K562 (cell line): Measurements from ENCODE around the gene BRCC3. TPM values are rescaled to one million over a fixed set of nuclear protein-coding genes. Genes with fewer than 3 reads are reported as not detected.

ENCODE experiments used
- ATF1 ChIP-seq, 2 experiments: fragments of 450-650 bp in 1 of 2; IDR thresholded peaks; 2 replicates each; pipeline ENCODE4 v1.6.1; 2016; ENCODE audit warnings: missing compliant biosample characterization in 1 of 2, missing genetic modification characterization in 1 of 2
- ETV1 ChIP-seq: fragments of 450-650 bp; conservative IDR thresholded peaks from 2 replicates; pipeline ENCODE4 v1.6.1; 2016; ENCODE audit warnings: missing genetic modification characterization, control low read depth, low read depth, missing compliant biosample characterization
- MCM2 ChIP-seq: fragments of 450-650 bp; IDR thresholded peaks from 2 replicates; pipeline ENCODE4 v1.6.1; 2017; ENCODE audit warnings: low read depth, mild to moderate bottlenecking
- NR2C2 ChIP-seq, 2 experiments: fragments of 200-800 bp in 1 of 2; sonication (Bioruptor generic) in 1 of 2; sonication (generic) in 1 of 2; formaldehyde crosslinking in 1 of 2; IDR thresholded peaks; 2 replicates each; pipeline versions ENCODE4 v1.6.1 to v1.8.0; 2016 to 2022; ENCODE audit warnings: mild to moderate bottlenecking in 1 of 2, missing compliant biosample characterization in 1 of 2, missing genetic modification characterization in 1 of 2, missing genetic modification reagents in 1 of 2
- PML ChIP-seq: IDR thresholded peaks from 2 replicates; pipeline ENCODE4 v1.6.1; 2012; ENCODE audit warnings: low read length, inconsistent platforms
- USF1 ChIP-seq: sonication (generic); formaldehyde crosslinking; IDR thresholded peaks from 2 replicates; pipeline ENCODE4 v1.9.0; 2022; ENCODE audit warnings: mild to moderate bottlenecking, missing genetic modification reagents
- ZBTB40 ChIP-seq, 2 experiments: fragments of 450-650 bp in 1 of 2; sonication (generic) in 1 of 2; formaldehyde crosslinking in 1 of 2; IDR thresholded peaks; 2 replicates each; pipeline versions ENCODE4 v1.7.1 to v1.9.0; 2016 to 2022; ENCODE audit warnings: inconsistent platforms in 1 of 2, mild to moderate bottlenecking in 1 of 2, missing genetic modification reagents in 1 of 2
- ZNF197 ChIP-seq: fragments of 200-800 bp; sonication (Bioruptor generic); IDR thresholded peaks from 2 replicates; pipeline ENCODE4 v1.6.1; 2016; ENCODE audit warnings: low read depth, missing genetic modification characterization, missing compliant biosample characterization
- ZNF408 ChIP-seq: fragments of 250-450 bp; sonication (Bioruptor Pico); IDR thresholded peaks from 2 replicates; pipeline ENCODE4 v1.4.0; 2020; ENCODE audit warnings: low read depth, mild to moderate bottlenecking, moderate library complexity
- polyA plus RNA-seq, 8 experiments: library from polyadenylated mRNA; depleted of rRNA in 4 of 8; stranded (reverse) in 5 of 8; unstranded in 3 of 8; fragments of >200 nt; fragmentation: Nextera tagmentation in 2 of 8; fragmentation: Illumina TruSeq in 1 of 8; extraction: Ambion mirVana in 2 of 8; extraction: Trizol in 1 of 8; gene quantifications; 2 replicates each; pipeline versions ENCODE4 v1.2.1 to v1.2.3, GENCODE V29; 2011 to 2014; ENCODE audit warnings: inconsistent platforms in 1 of 8, missing spikeins in 1 of 8
- total RNA-seq, 7 experiments: library from RNA; depleted of rRNA in 6 of 7; stranded (reverse); fragments of >200 nt in 6 of 7; fragmentation: Illumina TruSeq in 2 of 7; extraction: Trizol in 2 of 7; gene quantifications; 2 replicates each; pipeline versions ENCODE4 v1.2.1 to v1.2.3, GENCODE V29; 2011 to 2021; ENCODE audit warnings: low replicate concordance in 1 of 7
- TF ChIP-seq, protein P1 (sequence below): fragments of 250-450 bp; sonication (Bioruptor Pico); IDR thresholded peaks from 2 replicates; pipeline ENCODE4 v1.8.0; 2021; ENCODE audit warnings: borderline replicate concordance, mild to moderate bottlenecking, moderate library complexity; ENCODE audit not compliant: poor library complexity, severe bottlenecking

The BRCC3 gene
- total and polyA plus RNA-seq, 9 of the 15 experiments (the other 6 are each of a cell fraction or from before 2014, with no cell fraction given) = 9.6 to 44.8 (median 26.7) TPM

- TF ChIP-seq ZBTB40 (IDR thresholded peaks at IDR 0.05) = peak; percentile 37; the same call in 1 of the 2 replicates
- no peak for TF ChIP-seq ZBTB40 (CRISPR knock-in tag; IDR thresholded peaks at IDR 0.05)
- TF ChIP-seq USF1 (CRISPR knock-in tag) = no peak
- TF ChIP-seq, protein P1, sequence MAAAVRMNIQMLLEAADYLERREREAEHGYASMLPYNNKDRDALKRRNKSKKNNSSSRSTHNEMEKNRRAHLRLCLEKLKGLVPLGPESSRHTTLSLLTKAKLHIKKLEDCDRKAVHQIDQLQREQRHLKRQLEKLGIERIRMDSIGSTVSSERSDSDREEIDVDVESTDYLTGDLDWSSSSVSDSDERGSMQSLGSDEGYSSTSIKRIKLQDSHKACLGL (CRISPR knock-in tag) = no peak
- TF ChIP-seq PML = no peak
- TF ChIP-seq MCM2 = no peak
- TF ChIP-seq ZNF197 (CRISPR knock-in tag) = no peak
- no peak for TF ChIP-seq ZNF408 (CRISPR knock-in tag)
- no peak for TF ChIP-seq ATF1 (CRISPR knock-in tag; IDR thresholded peaks at IDR 0.05)
- TF ChIP-seq ATF1 (tag; IDR thresholded peaks at IDR 0.05) = no peak
- peak; percentile 64 for TF ChIP-seq ETV1 (tag)
- TF ChIP-seq NR2C2 (CRISPR knock-in tag; IDR thresholded peaks at IDR 0.05) = no peak
- 0 out of 2 replicates have a peak, but pooled peaks have one; percentile 33 for TF ChIP-seq NR2C2 (tag; IDR thresholded peaks at IDR 0.05)
Observed at GRCh38 chrX:155070663-155070974, 689 bp upstream of the BRCC3 start (continued).
